Fibroblast of pulmonary artery (primary cell): ENCODE measurements around the gene GDF10.

Experiments
- DNase-seq: peaks from one replicate; pipeline ENCODE4 v3.0.0-alpha.2; 2010; ENCODE audit warnings: low read depth
- H3K4me3 ChIP-seq: replicated peaks from 2 replicates; pipeline ENCODE4 v1.5.1; 2011; ENCODE audit warnings: low read depth, mild to moderate bottlenecking, control low read depth, low read length, moderate library complexity
- CTCF ChIP-seq: IDR thresholded peaks from 2 replicates; pipeline ENCODE4 v1.5.1; 2011; ENCODE audit warnings: mild to moderate bottlenecking, control low read depth, low read length, inconsistent platforms; ENCODE audit errors: missing control alignments

The GDF10 gene

GRCh38 chr10:47260505-47261111 lies 39.4 kb upstream of the GDF10 start:
- no peak overlapping the region for H3K4me3 ChIP-seq
- no peak for DNase-seq

GRCh38 chr10:47261121-47261520 lies 38.9 kb upstream of the GDF10 start:
- no peak for TF ChIP-seq CTCF
- H3K4me3 ChIP-seq: no peak overlapping the region
- DNase-seq: no peak

More at GRCh38 chr10:47260505-47261111, 39.4 kb upstream of the GDF10 start:
- no peak for TF ChIP-seq CTCF

- H3K4me3 ChIP-seq: no peak overlapping the region
- no peak for TF ChIP-seq CTCF
- no peak for DNase-seq
Observed at GRCh38 chr10:47261556-47261955, 38.4 kb upstream of the GDF10 start.

GRCh38 chr10:47262606-47263533 lies 37.1 kb upstream of the GDF10 start:
- H3K4me3 ChIP-seq: no peak overlapping the region
- no peak for TF ChIP-seq CTCF
- DNase-seq: no peak

- no peak overlapping the region for H3K4me3 ChIP-seq
- TF ChIP-seq CTCF: no peak
- DNase-seq: no peak
Observed at GRCh38 chr10:47264797-47265281, 35.2 kb upstream of the GDF10 start.

- DNase-seq: no peak
- no peak overlapping the region for H3K4me3 ChIP-seq
- no peak for TF ChIP-seq CTCF
Observed at GRCh38 chr10:47266602-47267001, 33.4 kb upstream of the GDF10 start.
